Neuronal stem cell (in vitro differentiated cells): ENCODE results near the gene LRCH3.

Experiments
- DNase-seq: peaks from one replicate; pipeline ENCODE4 v3.0.0-alpha.2; 2013; ENCODE audit warnings: low spot score
- H2AFZ ChIP-seq: one replicate; pipeline ENCODE4 v1.6.1; 2013; ENCODE audit warnings: mild to moderate bottlenecking, low read length, inconsistent platforms
- H2AK5ac ChIP-seq: 2 replicates; pipeline ENCODE4 v1.6.1; 2013; ENCODE audit warnings: low read depth, mild to moderate bottlenecking, inconsistent platforms, low read length, moderate library complexity, mixed read lengths
- H2BK120ac ChIP-seq: 2 replicates; pipeline ENCODE4 v1.6.1; 2013; ENCODE audit warnings: low read depth, mild to moderate bottlenecking, inconsistent platforms, low read length, moderate library complexity, mixed read lengths
- H2BK12ac ChIP-seq: one replicate; pipeline ENCODE4 v1.6.1; 2013; ENCODE audit warnings: low read length, inconsistent platforms
- H2BK15ac ChIP-seq: 2 replicates; pipeline ENCODE4 v1.6.1; 2013; ENCODE audit warnings: mild to moderate bottlenecking, low read length, inconsistent platforms, mixed read lengths
- H2BK5ac ChIP-seq: one replicate; pipeline ENCODE4 v1.6.1; 2013; ENCODE audit warnings: inconsistent platforms, mild to moderate bottlenecking, low read length, moderate library complexity
- H3K14ac ChIP-seq: one replicate; pipeline ENCODE4 v1.6.1; 2013; ENCODE audit warnings: low read length, inconsistent platforms
- H3K18ac ChIP-seq: 2 replicates; pipeline ENCODE4 v1.6.1; 2013; ENCODE audit warnings: low read length, inconsistent platforms
- H3K23ac ChIP-seq: 2 replicates; pipeline ENCODE4 v1.6.1; 2013; ENCODE audit warnings: low read depth, mild to moderate bottlenecking, mixed read lengths, low read length, inconsistent platforms; ENCODE audit not compliant: poor library complexity
- H3K27ac ChIP-seq: replicated peaks from 3 replicates; pipeline ENCODE4 v1.5.1; 2013; ENCODE audit warnings: low read length, inconsistent platforms
- H3K27me3 ChIP-seq, 3 experiments: 2 replicates each; pipeline ENCODE4 v1.6.1; 2013; ENCODE audit warnings: low read length in 3 of 3, mild to moderate bottlenecking in 2 of 3, inconsistent platforms in 1 of 3, low read depth in 1 of 3, mixed read lengths in 1 of 3, moderate library complexity in 1 of 3; ENCODE audit not compliant: control insufficient read depth in 3 of 3, insufficient read depth in 3 of 3
- H3K36me3 ChIP-seq, 2 donors: replicated peaks in 1 of 2; 2 replicates each; pipeline ENCODE4 v1.6.1; 2013; ENCODE audit warnings: low read length in 2 of 2; ENCODE audit not compliant: control insufficient read depth in 2 of 2, insufficient read depth in 2 of 2
- H3K4ac ChIP-seq: 2 replicates; pipeline ENCODE4 v1.6.1; 2013; ENCODE audit warnings: inconsistent platforms, mild to moderate bottlenecking, low read length, moderate library complexity
- H3K4me1 ChIP-seq, 2 donors: 1 replicate in 1 of 2; 2 replicates in 1 of 2; pipeline ENCODE4 v1.6.1; 2013; ENCODE audit warnings: low read length in 2 of 2, low read depth in 1 of 2; ENCODE audit not compliant: control insufficient read depth in 2 of 2, insufficient read depth in 1 of 2
- H3K4me2 ChIP-seq: one replicate; pipeline ENCODE4 v1.6.1; 2013; ENCODE audit warnings: mild to moderate bottlenecking, low read length, inconsistent platforms; ENCODE audit not compliant: insufficient read depth, poor library complexity, severe bottlenecking
- H3K4me3 ChIP-seq, 2 donors: 2 replicates each; pipeline ENCODE4 v1.5.1; 2013; ENCODE audit warnings: low read length in 2 of 2, mild to moderate bottlenecking in 2 of 2, inconsistent platforms in 1 of 2, moderate library complexity in 1 of 2
- H3K79me1 ChIP-seq: one replicate; pipeline ENCODE4 v1.6.1; 2013; ENCODE audit warnings: low read depth, mild to moderate bottlenecking, inconsistent platforms, low read length, moderate library complexity
- H3K9ac ChIP-seq: one replicate; pipeline ENCODE4 v1.6.1; 2013; ENCODE audit warnings: mild to moderate bottlenecking, low read depth, low read length, inconsistent platforms; ENCODE audit not compliant: poor library complexity
- H3K9me3 ChIP-seq, 2 donors: replicated peaks in 1 of 2; 2 replicates each; pipeline versions ENCODE3 to v1.6.1; 2013; ENCODE audit warnings: low read length in 2 of 2, mild to moderate bottlenecking in 2 of 2, inconsistent platforms in 1 of 2, low read depth in 1 of 2, mixed read lengths in 1 of 2, moderate library complexity in 1 of 2; ENCODE audit not compliant: control insufficient read depth in 2 of 2, insufficient read depth in 1 of 2
- H4K8ac ChIP-seq: one replicate; pipeline ENCODE4 v1.6.1; 2013; ENCODE audit warnings: low read depth, mild to moderate bottlenecking, inconsistent platforms, low read length, moderate library complexity
- H4K91ac ChIP-seq: one replicate; pipeline ENCODE4 v1.6.1; 2013; ENCODE audit warnings: low read length, low read depth, mild to moderate bottlenecking, inconsistent platforms; ENCODE audit not compliant: poor library complexity
- WGBS, 2 donors: extraction: QIAGEN DNeasy Blood & Tissue Kit; methylation state at CpG; one replicate each; pipeline ENCODE4 v1.1.7; 2013; ENCODE audit warnings: missing lambda C conversion rate in 2 of 2, mixed read lengths in 1 of 2; ENCODE audit not compliant: insufficient read length in 2 of 2, insufficient replicate concordance in 1 of 2; ENCODE audit errors: extremely low coverage in 2 of 2; 5-methylcytosine and 5-hydroxymethylcytosine counted together

The LRCH3 gene

DNA sequence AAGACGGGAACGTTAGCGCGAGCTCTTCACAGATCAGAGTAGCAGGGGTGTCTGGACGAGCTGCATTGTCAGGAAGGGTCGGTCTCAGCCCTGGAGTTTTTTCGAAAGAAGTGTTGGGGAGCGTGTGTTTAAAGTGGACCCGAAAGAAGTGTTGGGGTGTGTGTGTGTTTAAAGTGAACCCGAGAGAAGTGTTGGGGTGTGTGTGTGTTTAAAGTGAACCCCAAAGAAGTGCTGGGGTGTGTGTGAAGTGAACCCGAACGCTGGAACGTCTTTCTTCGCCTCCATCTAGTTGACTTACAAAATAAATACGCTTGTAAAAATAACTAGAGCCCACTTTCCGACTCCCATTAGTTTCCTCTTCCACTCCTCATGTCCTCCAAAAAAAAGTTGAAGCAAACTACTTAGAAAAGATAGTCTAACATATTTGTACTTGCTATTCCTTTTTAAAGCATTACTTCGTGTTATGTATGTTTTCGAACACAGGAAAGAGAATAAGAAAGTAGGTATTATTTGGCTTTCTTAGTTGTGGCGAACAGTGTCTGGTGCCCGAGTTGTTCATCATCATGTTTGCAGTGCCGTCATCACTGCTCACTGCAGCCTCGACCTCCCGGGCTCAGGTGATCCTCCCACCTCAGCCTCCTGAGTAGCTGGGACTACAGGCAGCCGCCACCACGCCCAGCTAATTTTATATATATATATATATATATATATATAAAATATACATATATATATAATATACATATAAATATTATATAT is 1.0 kb downstream of the LRCH3 start:
- Histone ChIP-seq H4K8ac (no peak overlapping the region), H3K36me3 (peaks cover 0 to 6% of the 10 kb centered on the region in 2 donors), H2BK12ac (no peak overlapping the region), H3K9me3 (no peaks in the 10 kb centered on the region), H2AFZ (peak overlapping the region; percentile 99), H3K4ac (no peak overlapping the region), H3K23ac (no peak overlapping the region), H3K4me3 (peak overlapping the region; percentile 96 to 99), H3K4me1 (peaks cover 2% of the 10 kb centered on the region in 2 donors), H3K27me3 (no peaks in the 10 kb centered on the region), H2BK15ac (no peak overlapping the region), H2AK5ac (no peak overlapping the region), H2BK120ac (no peak overlapping the region), H3K27ac (no peak overlapping the region), H3K18ac (no peak overlapping the region), H3K14ac (no peak overlapping the region), H3K9ac (no peak overlapping the region), H4K91ac (no peak overlapping the region), H3K79me1 (no peaks in the 10 kb centered on the region), H2BK5ac (no peak overlapping the region), H3K4me2 (peak overlapping the region; percentile 51)
- WGBS, 2 donors, result no CpG with 5 or more reads among the region's 25 CpGs
- DNase-seq, result no peak

- Histone ChIP-seq H2BK5ac (no peak overlapping the region), H3K27me3 (no peaks in the 10 kb centered on the region), H3K79me1 (no peaks in the 10 kb centered on the region), H3K9ac (no peak overlapping the region), H2BK120ac (no peak overlapping the region), H2BK12ac (no peak overlapping the region), H4K91ac (no peak overlapping the region), H3K4me1 (peaks cover 2% of the 10 kb centered on the region in 2 donors), H3K4ac (no peak overlapping the region), H3K4me2 (no peak overlapping the region), H3K4me3 (no peak overlapping the region), H2AK5ac (no peak overlapping the region), H2AFZ (no peak overlapping the region), H3K23ac (no peak overlapping the region), H3K18ac (no peak overlapping the region), H3K36me3 (no peaks in the 10 kb centered on the region), H3K14ac (no peak overlapping the region), H3K27ac (no peak overlapping the region), H2BK15ac (no peak overlapping the region), H4K8ac (no peak overlapping the region), H3K9me3 (no peaks in the 10 kb centered on the region)
- no CpG with 5 or more reads among the region's 2 CpGs for WGBS, 2 donors
- DNase-seq, result no peak
Measured at GRCh38 chr3:197793247-197793646, 2.2 kb downstream of the LRCH3 start.

DNA sequence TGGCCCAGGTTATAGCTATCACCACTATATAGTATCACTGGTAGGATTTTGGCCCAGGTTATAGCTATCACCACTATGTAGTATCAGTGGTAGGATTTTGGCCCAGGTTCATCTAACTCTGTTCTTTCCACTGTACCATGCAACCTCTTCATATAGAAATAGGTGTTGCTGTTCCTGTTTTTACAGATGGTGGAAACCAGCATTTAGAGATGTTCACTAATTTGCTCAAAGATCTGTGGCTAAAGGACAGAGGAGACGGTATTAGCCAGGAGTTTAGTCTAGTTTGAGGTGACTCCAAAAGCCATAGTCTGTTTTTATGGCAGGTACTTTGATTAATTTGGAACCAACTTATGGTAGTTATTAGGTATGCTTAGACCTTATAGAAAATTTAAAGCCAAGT is 3.1 kb downstream of the LRCH3 start:
- Histone ChIP-seq H3K14ac (no peak overlapping the region), H3K9ac (no peak overlapping the region), H3K4me1 (peaks cover 2% of the 10 kb centered on the region in 2 donors), H2AFZ (no peak overlapping the region), H3K36me3 (peaks cover 0 to 3% of the 10 kb centered on the region in 2 donors), H2BK5ac (no peak overlapping the region), H3K27ac (no peak overlapping the region), H3K18ac (no peak overlapping the region), H3K4me3 (no peak overlapping the region), H2AK5ac (no peak overlapping the region), H3K9me3 (no peaks in the 10 kb centered on the region), H4K91ac (no peak overlapping the region), H4K8ac (no peak overlapping the region), H2BK12ac (no peak overlapping the region), H3K4me2 (no peak overlapping the region), H3K79me1 (no peaks in the 10 kb centered on the region), H3K27me3 (no peaks in the 10 kb centered on the region), H3K4ac (no peak overlapping the region), H3K23ac (no peak overlapping the region), H2BK120ac (no peak overlapping the region), H2BK15ac (no peak overlapping the region)
- no peak for DNase-seq
- no CpG with 5 or more reads among the region's 1 CpG for WGBS, 2 donors

- no peak overlapping the region for H2BK15ac ChIP-seq
- H2BK120ac ChIP-seq, result no peak overlapping the region
- WGBS, 2 donors, result no CpG with 5 or more reads among the region's 1 CpG
Measured at GRCh38 chr3:197795200-197795599, 4.1 kb downstream of the LRCH3 start.

More at GRCh38 chr3:197795200-197795599, 4.1 kb downstream of the LRCH3 start:
- H3K23ac ChIP-seq, result no peak overlapping the region
- no peak overlapping the region for H3K18ac ChIP-seq
- H3K27me3 ChIP-seq, result no peaks in the 10 kb centered on the region
- DNase-seq, result no peak
- no peak overlapping the region for H4K91ac ChIP-seq
- H2AFZ ChIP-seq, result no peak overlapping the region
- no peaks in the 10 kb centered on the region for H3K9me3 ChIP-seq
- no peak overlapping the region for H3K14ac ChIP-seq
- H3K36me3 ChIP-seq, result peaks cover 0 to 7% of the 10 kb centered on the region in 2 donors
- H2BK5ac ChIP-seq, result no peak overlapping the region
- H3K9ac ChIP-seq, result no peak overlapping the region
- no peak overlapping the region for H3K4ac ChIP-seq
- peaks cover 2% of the 10 kb centered on the region in 2 donors for H3K4me1 ChIP-seq
- H3K27ac ChIP-seq, result no peak overlapping the region
- no peak overlapping the region for H2BK12ac ChIP-seq
- no peak overlapping the region for H4K8ac ChIP-seq
- H3K4me2 ChIP-seq, result no peak overlapping the region
- H3K4me3 ChIP-seq, result no peak overlapping the region
- no peak overlapping the region for H2AK5ac ChIP-seq
- no peaks in the 10 kb centered on the region for H3K79me1 ChIP-seq
